ENCODE data around the gene XK. TPM values are rescaled to one million over a fixed set of nuclear protein-coding genes. Genes with fewer than 3 reads are reported as not detected.

Gene XK
- total RNA-seq, 1 experiment from 2014 or later = 2.6 TPM

GRCh38 chrX:37781081-37781480, 95.5 kb downstream of the XK start:
- no peaks in the 10 kb centered on the region for H3K9me3 Mint-ChIP-seq (ENCODE audit: unreplicated experiment)
- Histone ChIP-seq H3K36me3 (ENCODE audit: control insufficient read depth, insufficient read depth, low read length) (no peaks in the 10 kb centered on the region), H3K4me1 (no peaks in the 10 kb centered on the region), H3K4me3 (ENCODE audit: low read depth, low read length) (no peak overlapping the region), H3K27me3 (replicated peaks; ENCODE audit: control insufficient read depth, insufficient read depth, low read length) (no peaks in the 10 kb centered on the region), H3K9me3 (no peaks in the 10 kb centered on the region)
- H3K27me3 Mint-ChIP-seq (ENCODE audit: insufficient read depth, unreplicated experiment) = no peaks in the 10 kb centered on the region
- BruUV-seq (replicated peaks) = no TSS peak
- no peaks in the 10 kb centered on the region for H3K4me1 Mint-ChIP-seq (ENCODE audit: low read depth, unreplicated experiment)
- TF ChIP-seq CTCF (IDR thresholded peaks at IDR 0.05; ENCODE audit: insufficient read depth in 1 of 2, low read depth in 1 of 2, low read length in 1 of 2, severe bottlenecking in 1 of 2, unreplicated experiment in 1 of 2) = no peak
- intact Hi-C loops (cut with micrococcal nuclease; ENCODE audit: unreplicated experiment) = no loop called here
- H3K27ac Mint-ChIP-seq (ENCODE audit: unreplicated experiment) = no peak overlapping the region
- H3K4me3 Mint-ChIP-seq (ENCODE audit: unreplicated experiment) = no peak overlapping the region
- no peak for DNase-seq
- ChIA-PET POLR2A (no interaction called here), CTCF (no interaction called here)
- no peaks in the 10 kb centered on the region for H3K36me3 Mint-ChIP-seq (ENCODE audit: insufficient read depth, unreplicated experiment)

Other genes starting within 250 kb of the XK start
- gene LANCL3, start 114.1 kb upstream of the XK start, total RNA-seq (2022) = 0.02 TPM in 1 of 2 replicates, not detected in the other
- gene CYBB, start 94.3 kb downstream of the XK start, total RNA-seq (2022) = 0.23 and 0.43 TPM in 2 replicates
- 26.9 and 27.5 TPM in 2 replicates for gene DYNLT3, start 161.8 kb downstream of the XK start, total RNA-seq (2022)

Data from Caco-2 (cell line).